HG02678 (cell line): ENCODE data around the gene MEX3D.
"Not testable (repeated sequence)": the region's sequence is repeated elsewhere in the genome, so short reads cannot be mapped to it uniquely, and the experiment has no call there.

Experiments used
- ATAC-seq: cut with Tn5 transposase; IDR thresholded peaks from one replicate; pipeline ENCODE4 v1.9.1; 2021; ENCODE audit warnings: mild to moderate bottlenecking, moderate library complexity; ENCODE audit not compliant: unreplicated experiment

Gene MEX3D

GRCh38 chr19:1540365-1540925, 27.7 kb downstream of the MEX3D start:
- no peak for ATAC-seq

DNA sequence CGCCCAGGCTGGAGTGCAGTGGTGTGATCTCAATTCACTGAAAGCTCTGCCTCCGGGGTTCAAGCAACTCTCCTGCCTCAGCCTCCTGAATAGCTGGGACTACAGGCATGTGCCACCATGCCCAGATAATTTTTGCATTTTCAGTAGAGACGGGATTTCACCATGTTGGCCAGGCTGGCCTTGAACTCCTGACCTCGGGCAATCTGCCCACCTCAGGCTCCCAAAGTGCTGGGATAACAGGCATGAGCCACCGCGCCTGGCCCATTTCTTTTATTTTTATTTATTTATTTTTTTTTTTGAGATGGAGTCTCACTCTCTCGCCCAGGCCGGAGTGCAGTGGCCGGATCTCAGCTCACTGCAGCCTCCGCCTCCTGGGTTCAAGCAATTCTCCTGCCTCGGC, 28.4 kb downstream of the MEX3D start:
- not testable (repeated sequence) for ATAC-seq

DNA sequence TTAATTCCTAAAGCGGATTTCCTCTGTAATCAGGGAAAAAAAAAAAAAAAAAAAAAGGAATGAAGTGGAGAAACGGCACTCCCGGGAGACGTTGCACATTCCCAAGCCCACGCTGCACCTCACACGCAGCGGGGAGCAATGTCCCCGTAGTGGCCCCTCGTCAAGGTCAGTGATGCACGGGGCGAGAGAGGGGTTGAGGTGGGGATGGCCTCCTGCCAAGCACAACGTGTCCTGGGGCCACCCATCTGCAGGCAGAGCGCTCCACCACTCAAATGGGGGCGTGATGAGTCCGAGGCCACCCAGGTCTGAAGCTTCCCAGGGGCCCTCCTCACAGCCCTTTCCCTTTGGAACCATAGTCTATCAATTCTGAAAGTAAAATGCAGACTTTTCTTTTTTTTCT, 29.1 kb downstream of the MEX3D start:
- ATAC-seq, result no peak

- ATAC-seq, result not testable (repeated sequence)
Observed at GRCh38 chr19:1535699-1536098, 32.4 kb downstream of the MEX3D start.

- ATAC-seq, result no peak
Observed at GRCh38 chr19:1534972-1535371, 33.2 kb downstream of the MEX3D start.

GRCh38 chr19:1533510-1534150, 34.5 kb downstream of the MEX3D start:
- ATAC-seq, result no peak

- ATAC-seq, result no peak
Observed at GRCh38 chr19:1532003-1532402, 36.1 kb downstream of the MEX3D start.

DNA sequence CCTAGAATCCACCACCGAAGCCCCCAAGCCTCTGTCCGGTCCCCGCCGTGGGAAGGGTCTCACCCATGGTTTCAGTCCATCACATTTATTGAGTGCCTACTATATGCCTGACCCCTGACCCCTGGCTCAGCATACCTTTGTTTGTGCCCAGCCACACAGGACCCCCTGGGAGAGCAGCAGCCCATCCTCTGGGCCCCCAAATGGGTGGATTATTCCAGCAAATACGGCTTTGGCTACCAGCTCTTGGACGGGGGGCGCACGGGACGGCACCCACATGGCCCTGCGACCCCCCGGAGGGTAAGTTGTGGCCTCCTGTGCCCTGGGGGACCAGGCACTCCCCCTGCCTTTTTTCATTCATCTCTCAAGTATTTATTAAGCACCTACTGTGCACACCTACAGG, 36.5 kb downstream of the MEX3D start:
- no peak for ATAC-seq

GRCh38 chr19:1530856-1531255, 37.3 kb downstream of the MEX3D start:
- ATAC-seq, result not testable (repeated sequence)

GRCh38 chr19:1529430-1529816, 38.7 kb downstream of the MEX3D start:
- no peak for ATAC-seq

- ATAC-seq, result no peak
Observed at GRCh38 chr19:1528596-1529429, 39.3 kb downstream of the MEX3D start.

- ATAC-seq, result no peak
Observed at GRCh38 chr19:1527650-1528309, 40.3 kb downstream of the MEX3D start.

DNA sequence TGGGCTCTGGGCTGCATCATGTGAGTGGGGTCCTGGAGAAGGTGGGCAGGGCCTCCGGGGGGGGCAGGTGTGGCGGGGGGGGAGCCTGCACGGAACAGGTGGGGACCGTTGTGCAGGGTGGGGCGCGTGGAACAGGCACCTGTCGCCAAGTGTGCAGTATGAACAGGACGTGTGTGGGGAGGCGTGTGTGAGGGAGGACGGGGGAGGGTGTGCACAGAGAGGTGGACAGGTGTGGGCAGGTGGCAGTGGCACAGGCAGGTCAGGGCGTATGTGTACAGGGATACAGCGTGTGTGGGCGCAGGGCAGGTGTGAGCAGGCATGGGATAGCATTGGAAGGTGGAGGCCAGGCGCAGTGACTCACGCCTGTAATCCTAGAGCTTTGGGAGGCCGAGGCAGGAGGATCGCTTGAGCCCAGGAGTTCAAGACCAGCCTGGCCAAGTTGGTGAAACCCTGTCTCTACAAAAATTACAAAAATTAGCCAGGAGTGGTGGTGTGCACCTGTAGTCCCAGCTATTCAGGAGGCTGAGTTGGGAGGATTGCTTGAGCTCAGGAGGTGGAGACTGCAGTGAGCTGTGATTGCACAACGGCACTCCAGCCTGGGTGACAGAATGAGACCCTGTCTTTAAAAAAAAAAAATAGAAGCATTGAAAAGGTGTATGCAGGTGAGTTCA, 41.0 kb downstream of the MEX3D start:
- no peak for ATAC-seq

DNA sequence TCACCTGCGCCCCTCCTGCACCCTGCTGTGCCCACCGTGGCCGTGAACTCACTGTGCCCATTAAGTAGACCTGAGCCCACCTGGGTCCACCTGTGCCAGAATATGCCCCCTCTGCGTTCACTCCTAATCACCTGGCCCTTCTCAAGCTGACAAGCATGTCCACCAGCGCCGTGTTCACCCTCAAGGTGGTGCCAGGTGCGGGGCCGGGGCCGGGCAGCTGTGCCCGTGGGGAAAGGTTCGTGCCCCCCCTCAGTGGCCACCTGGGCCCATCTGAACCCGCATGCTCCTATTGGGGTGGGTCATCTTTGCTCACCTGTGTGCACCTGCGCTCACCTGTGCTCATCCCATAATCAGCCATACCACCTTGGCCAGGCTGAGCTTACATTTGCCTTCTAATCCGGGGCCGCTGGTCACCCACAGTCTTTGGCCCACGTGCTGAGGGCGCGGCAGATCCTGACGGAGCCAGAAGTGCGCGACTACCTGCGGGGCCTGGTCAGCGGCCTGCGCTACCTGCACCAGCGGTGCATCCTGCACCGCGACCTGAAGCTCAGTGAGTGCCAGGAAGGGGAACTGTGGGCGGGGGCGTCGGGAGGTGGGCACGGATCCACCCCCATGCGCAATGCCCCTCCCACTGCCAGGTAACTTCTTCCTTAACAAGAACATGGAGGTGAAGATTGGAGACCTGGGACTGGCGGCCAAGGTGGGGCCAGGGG, 41.9 kb downstream of the MEX3D start:
- ATAC-seq, result no peak

DNA sequence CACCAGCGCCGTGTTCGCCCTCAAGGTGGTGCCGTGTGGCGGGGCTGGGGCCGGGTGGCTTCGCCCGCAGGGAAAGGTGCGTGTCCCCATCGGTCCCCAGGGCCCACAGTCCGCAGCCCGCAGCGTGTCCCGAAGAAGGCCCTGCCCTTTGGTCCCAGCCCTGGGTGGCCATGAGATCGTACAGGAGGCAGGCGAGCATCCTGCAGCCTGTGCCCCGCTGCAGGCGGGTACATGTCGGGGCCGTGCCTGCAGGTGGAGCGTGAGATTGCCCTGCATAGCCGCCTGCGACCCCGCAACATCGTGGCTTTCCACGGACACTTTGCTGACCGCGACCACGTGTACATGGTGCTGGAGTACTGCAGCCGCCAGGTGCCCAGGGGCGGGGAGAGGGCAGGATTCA, 42.8 kb downstream of the MEX3D start:
- ATAC-seq, result no peak

DNA sequence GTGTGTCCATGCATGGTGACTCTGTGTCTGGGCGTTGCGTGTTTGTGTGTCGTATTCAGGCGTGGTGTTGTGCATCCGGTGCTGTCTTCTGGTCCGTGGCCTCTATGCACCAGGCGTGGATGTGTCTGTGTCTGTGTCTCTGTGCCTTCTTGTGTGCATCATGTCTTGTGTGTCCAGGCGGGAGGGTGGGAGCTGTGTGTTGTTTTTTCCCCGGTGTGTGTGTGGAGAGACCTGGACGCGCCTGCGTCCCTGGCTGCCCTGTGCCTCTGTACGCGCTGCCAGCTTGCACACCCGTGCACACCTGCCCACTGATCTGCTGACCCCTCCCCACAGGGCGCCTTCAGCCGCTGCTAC, 43.2 kb downstream of the MEX3D start:
- ATAC-seq, result no peak

GRCh38 chr19:1524287-1524971, 43.7 kb downstream of the MEX3D start:
- no peak for ATAC-seq

DNA sequence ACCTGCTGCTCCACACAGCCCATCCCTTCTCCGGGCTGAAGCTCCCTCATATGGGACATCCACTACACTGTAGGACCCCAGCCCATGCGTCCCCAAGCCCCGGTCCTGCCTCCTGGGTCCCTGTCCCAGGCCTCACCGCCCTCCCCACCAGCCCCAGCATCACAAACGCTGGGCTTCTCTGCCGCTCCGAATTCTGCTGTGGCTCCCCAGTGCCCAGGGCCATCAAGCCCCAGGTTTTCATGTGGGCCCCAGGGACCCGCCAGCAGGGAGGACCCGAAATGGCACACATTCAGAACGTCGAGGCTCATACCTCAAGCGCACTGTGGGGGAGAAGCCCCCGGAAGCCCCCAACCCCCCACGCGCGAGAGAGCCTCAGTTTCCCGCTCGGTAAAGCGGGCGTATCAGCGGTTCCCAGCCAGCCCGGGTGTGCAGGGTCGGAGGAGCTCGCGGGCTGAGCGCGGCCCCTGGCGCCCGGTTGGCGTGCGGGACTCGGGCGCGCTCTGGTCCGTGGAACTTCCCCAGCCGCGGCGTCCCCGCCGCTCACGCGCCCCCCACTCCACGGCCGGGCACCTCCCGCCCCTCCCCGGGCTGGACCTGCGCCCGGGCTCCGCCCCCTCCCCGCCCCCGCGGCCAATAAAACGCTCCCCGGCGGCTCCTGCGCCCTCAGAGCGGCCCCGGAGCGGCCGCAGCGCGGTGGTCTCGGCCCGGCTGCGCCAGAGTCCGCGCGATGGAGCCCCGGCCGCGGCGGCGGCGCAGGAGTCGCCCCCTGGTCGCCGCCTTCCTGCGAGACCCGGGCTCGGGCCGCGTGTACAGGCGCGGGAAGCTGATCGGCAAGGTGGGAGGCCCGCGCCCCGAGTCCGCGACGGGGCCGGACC, 44.5 kb downstream of the MEX3D start, which contains the start of gene PLK5:
Gene PLK5 (plus strand): TSS at position 666 of the 875 bp plus-strand sequence. CDS start 2,920 bp downstream, outside the sequence.
- no peak for ATAC-seq

- ATAC-seq, result no peak
Observed at GRCh38 chr19:1522838-1523237, 45.3 kb downstream of the MEX3D start.
